ENCODE data around the gene PGLYRP2. TPM values are rescaled to one million over a fixed set of nuclear protein-coding genes. Genes with fewer than 3 reads are reported as not detected.

The PGLYRP2 gene
- total RNA-seq, 1 experiment from 2014 or later = not detected

DNA sequence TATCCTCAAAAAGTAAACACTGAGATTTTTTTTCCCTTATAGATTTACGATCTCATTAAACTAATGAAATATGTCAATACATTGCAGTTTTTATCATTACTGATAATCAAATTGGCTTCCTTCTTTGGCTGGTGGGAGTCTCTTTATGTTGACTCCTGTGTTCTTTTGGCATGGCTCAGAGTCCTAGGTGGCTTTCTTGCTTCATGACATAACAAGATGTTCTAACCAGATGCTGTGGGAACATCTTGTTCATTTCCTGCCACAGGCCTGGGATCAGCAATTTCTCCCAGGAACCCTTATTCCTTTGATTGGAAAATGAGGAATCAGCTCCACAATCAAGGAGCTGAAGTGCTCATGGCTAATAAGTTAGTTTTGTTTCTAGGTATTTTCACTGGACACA lies 15.8 kb upstream of the PGLYRP2 start:
- Histone ChIP-seq H3K36me3 (ENCODE audit: control insufficient read depth in 1 of 2, insufficient read depth in 2 of 2, low read length in 2 of 2) (no peaks in the 10 kb centered on the region), H2AFZ (ENCODE audit: low read depth, low read length, poor library complexity, severe bottlenecking) (no peak overlapping the region), H4K20me1 (ENCODE audit: insufficient read depth) (no peaks in the 10 kb centered on the region), H3K4me3 (replicated peaks in 1 of 2; ENCODE audit: low read depth in 1 of 2, low read length in 2 of 2) (no peak overlapping the region), H3K9me3 (ENCODE audit: control insufficient read depth in 1 of 2, insufficient read depth in 1 of 2, low read depth in 1 of 2, low read length in 2 of 2) (no peaks in the 10 kb centered on the region), H3K9me2 (ENCODE audit: insufficient read depth) (no peaks in the 10 kb centered on the region), H3K27ac (ENCODE audit: low read depth, low read length) (no peak overlapping the region), H3K9ac (ENCODE audit: low read length) (no peak overlapping the region), H3K4me2 (ENCODE audit: low read length) (no peak overlapping the region), H3K27me3 (ENCODE audit: insufficient read depth, low read length) (no peaks in the 10 kb centered on the region), H3K79me2 (ENCODE audit: insufficient read depth, low read length) (no peaks in the 10 kb centered on the region), H3K4me1 (ENCODE audit: control insufficient read depth in 1 of 2, insufficient read depth in 2 of 2, low read length in 2 of 2) (peaks cover 4 to 11% of the 10 kb centered on the region in 2 experiments; a peak in 3 of 4 replicates)
- no TSS peak for BruUV-seq (replicated peaks)
- ChIA-PET POLR2A (no interaction called here), CTCF (no interaction called here), RAD21 (ENCODE audit: low non-redundant PET in 1 of 2, low total read pairs in 2 of 2, uncharacterized antibody in 2 of 2, unreplicated experiment in 2 of 2) (no interaction called here)
- intact Hi-C loops (cut with micrococcal nuclease) = no loop called here
- DNase-seq (ENCODE audit: low read depth, low spot score) (no peak), ATAC-seq (no peak)
- TF ChIP-seq ZNF274 (IDR thresholded peaks at IDR 0.05; ENCODE audit: low read depth, low read length) (no peak), EZH2phosphoT487 (IDR thresholded peaks at IDR 0.05; ENCODE audit: borderline replicate concordance) (no peak), YY1 (IDR thresholded peaks at IDR 0.05; ENCODE audit: extremely low read depth, insufficient replicate concordance, low read depth, low read length) (no peak), EZH2 (IDR thresholded peaks at IDR 0.05) (no peak), POLR2A (IDR thresholded peaks at IDR 0.05; ENCODE audit: borderline replicate concordance, extremely low read depth, insufficient read depth, insufficient read length) (no peak), FOSL1 (IDR thresholded peaks at IDR 0.05; ENCODE audit: low read depth) (no peak), TCF7L2 (IDR thresholded peaks at IDR 0.05; ENCODE audit: borderline replicate concordance, extremely low read depth, insufficient read depth, insufficient read length) (no peak), POLR2AphosphoS5 (IDR thresholded peaks at IDR 0.05; ENCODE audit: low read depth, low read length) (no peak), SRF (IDR thresholded peaks at IDR 0.05; ENCODE audit: low read depth) (no peak), SIN3A (IDR thresholded peaks at IDR 0.05; ENCODE audit: low read depth) (no peak), CEBPB (IDR thresholded peaks at IDR 0.05; ENCODE audit: low read depth) (no peak), JUND (IDR thresholded peaks at IDR 0.05) (no peak), SP1 (IDR thresholded peaks at IDR 0.05; ENCODE audit: low read depth) (no peak), ZFX (IDR thresholded peaks at IDR 0.05) (no peak)
- TF ChIP-seq, protein P1, sequence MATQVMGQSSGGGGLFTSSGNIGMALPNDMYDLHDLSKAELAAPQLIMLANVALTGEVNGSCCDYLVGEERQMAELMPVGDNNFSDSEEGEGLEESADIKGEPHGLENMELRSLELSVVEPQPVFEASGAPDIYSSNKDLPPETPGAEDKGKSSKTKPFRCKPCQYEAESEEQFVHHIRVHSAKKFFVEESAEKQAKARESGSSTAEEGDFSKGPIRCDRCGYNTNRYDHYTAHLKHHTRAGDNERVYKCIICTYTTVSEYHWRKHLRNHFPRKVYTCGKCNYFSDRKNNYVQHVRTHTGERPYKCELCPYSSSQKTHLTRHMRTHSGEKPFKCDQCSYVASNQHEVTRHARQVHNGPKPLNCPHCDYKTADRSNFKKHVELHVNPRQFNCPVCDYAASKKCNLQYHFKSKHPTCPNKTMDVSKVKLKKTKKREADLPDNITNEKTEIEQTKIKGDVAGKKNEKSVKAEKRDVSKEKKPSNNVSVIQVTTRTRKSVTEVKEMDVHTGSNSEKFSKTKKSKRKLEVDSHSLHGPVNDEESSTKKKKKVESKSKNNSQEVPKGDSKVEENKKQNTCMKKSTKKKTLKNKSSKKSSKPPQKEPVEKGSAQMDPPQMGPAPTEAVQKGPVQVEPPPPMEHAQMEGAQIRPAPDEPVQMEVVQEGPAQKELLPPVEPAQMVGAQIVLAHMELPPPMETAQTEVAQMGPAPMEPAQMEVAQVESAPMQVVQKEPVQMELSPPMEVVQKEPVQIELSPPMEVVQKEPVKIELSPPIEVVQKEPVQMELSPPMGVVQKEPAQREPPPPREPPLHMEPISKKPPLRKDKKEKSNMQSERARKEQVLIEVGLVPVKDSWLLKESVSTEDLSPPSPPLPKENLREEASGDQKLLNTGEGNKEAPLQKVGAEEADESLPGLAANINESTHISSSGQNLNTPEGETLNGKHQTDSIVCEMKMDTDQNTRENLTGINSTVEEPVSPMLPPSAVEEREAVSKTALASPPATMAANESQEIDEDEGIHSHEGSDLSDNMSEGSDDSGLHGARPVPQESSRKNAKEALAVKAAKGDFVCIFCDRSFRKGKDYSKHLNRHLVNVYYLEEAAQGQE (IDR thresholded peaks at IDR 0.05; ENCODE audit: low read depth) = no peak
